NCI-H2029 (cell line): ENCODE data around the gene GAB1.

ENCODE experiments used
- DNase-seq: peaks from one replicate; lab custom pipeline; 2025; lab: John Stamatoyannopoulos, UW

The GAB1 gene

DNA sequence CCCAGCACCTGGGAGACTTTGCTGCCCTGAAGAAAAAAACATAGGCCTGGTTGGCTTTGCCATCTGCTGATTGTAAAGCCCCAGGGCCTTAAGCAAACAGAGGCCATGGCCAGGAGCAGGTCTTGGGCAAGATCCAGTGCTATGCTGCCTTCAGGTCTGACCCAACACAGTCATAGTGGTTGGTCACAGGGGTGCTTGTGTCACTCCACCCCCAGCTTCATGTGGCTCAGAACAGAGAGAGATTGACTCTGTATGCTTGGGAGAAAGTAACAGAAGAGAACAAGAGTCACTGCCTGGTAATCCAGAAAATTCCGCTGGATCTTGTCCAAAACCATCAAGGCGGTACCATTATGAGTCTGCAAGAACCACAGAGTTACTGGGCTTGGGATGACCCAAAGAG lies 152.4 kb downstream of the GAB1 start:
- no peak for DNase-seq

DNA sequence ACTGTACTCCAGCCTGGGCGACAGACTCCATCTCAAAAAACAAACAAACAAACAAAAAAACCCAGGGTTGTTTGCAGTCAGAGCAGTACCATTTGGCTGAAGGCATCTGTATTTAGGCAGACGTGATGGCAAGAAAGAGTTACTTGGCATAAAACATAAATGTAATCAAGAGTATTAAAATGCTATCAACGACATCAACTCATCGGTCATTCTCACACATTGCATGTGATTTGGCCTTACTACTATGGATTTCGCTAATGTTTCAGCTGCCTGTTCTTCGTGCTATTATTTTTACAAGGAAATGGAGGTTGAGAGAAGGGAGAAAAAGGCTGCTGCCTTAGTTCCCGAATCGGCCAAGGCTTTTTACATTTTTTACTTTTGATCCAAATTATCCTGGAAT lies 161.3 kb downstream of the GAB1 start:
- no peak for DNase-seq

DNA sequence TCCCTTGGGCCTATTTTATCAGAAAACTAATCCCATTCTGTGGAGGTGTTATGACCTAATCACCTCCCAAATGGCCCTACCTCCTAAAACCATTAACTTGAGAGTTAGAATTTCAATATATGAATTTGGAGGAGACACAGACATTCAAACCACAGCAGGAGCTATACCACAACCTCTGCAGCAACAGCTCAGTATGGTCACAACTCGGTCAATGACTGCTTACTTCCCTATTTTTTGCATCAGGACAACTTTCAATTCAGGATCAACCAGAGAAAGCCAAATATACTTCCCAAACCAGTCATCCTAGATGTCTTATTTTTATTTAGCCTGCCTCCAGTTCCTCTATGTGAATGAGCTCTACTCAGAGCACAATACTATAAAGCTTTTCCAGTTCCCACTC lies 165.6 kb downstream of the GAB1 start:
- no peak for DNase-seq

DNA sequence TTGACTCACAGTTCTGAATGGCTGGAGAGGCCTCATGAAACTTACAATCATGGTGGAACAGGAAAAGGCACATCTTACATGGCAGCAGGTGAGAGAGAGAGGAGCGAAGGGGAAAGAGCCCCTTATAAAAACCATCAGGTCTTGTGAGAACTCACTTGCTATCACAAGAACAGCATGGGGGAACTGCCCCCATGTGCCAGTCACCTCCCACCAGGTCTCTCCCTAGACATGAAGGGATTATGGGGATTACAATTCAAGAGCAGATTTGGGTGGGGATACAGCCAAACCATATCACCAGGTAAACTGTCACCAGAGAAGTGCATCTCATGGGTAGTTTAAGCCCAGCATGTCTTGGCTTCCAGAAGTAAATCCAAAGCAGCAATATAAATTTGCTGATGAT lies 169.4 kb downstream of the GAB1 start:
- DNase-seq, result no peak

DNA sequence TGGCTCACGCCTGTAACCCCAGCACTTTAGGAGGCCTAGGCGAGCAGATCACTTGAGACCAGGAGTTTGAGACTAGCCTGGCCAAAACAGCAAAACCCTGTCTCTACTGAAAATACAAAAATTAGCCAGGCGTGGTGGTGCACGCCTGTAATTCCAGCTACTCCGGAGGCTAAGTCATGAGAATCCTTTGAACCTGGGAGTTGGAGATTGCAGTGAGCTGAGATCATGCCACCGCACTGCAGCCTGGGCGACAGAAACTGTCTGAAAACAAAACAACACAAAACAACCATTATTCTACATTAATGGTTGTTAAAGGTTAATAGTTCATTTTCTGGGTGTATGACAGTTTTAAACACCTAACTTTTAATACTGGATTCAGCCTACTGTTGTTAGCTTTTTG lies 175.2 kb downstream of the GAB1 start:
- DNase-seq, result no peak

DNA sequence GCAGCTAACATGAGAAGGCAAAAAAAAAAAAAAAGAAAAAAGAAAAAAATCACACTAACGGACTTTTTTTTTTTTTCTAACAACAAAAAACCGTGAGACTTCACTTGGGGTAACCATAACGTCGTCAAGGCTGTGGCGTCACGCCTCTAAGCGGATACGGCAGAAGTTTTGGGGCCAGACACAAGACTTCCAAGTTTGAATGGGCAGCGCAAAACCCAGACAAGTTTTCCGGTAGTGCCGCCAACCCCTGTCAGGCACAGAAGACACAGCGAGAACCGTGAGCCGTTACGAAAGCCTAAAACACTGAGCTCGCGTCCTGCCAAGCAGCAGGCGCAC lies 176.3 kb downstream of the GAB1 start:
- no peak for DNase-seq

DNA sequence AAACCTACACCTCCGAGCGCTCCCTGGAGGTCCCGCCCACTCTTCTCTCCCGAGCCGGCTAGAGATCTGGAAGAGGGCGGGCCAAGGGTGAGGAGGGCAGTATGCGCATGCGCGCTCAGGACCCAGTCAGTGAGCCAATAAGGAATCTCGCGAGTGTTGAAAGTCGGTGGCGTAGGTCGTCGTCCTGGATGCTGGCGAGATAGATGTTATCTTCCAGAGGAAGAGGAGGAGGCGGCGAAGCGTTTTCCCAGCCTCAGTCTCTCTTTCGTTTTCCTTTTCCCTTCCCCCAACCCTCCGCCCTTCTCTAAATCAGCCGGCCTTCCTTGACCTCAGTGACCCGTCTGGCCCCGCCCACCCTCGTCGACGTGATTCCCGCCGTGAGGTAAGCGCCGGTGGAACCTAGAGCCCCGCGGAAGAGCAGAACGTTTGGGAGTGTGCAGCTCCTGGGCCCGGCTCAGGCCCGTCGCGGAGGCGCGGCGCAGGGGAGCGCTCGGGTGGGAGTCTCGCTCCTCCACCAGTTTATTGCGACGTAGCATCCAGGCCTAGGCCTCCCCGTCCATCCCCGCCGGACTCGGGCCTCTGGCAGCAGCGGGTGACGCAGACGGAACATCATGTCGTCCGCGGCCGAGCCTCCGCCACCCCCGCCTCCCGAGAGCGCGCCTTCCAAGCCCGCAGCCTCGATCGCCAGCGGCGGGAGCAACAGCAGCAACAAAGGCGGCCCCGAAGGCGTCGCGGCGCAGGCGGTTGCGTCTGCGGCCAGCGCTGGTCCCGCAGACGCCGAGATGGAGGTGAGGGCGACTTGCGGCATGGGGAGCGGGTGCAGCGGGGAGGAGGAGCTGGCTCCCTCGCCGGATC lies 176.9 kb downstream of the GAB1 start, which contains the start of gene SMARCA5:
Gene SMARCA5, plus strand, starts transcription at position 389 of the 855 bp plus-strand sequence. Its CDS starts 223 bp downstream, at position 612.
- peak; percentile 95 for DNase-seq

DNA sequence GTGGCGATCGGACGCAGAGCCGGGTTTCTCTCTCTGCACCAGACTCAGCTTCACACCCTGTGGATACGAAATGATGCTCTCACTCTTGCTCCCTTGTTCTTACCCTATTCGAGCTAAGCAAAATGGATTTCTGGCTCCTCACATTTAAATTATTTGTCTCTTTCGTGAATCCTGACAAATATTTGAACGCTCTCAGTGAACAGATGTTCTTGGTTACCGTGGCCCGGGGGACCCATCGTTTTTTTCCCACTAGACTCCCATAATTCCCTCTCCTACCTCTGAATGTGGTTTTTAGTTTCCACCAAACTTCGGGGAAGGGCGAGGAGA lies 177.5 kb downstream of the GAB1 start:
- DNase-seq, result no peak

DNA sequence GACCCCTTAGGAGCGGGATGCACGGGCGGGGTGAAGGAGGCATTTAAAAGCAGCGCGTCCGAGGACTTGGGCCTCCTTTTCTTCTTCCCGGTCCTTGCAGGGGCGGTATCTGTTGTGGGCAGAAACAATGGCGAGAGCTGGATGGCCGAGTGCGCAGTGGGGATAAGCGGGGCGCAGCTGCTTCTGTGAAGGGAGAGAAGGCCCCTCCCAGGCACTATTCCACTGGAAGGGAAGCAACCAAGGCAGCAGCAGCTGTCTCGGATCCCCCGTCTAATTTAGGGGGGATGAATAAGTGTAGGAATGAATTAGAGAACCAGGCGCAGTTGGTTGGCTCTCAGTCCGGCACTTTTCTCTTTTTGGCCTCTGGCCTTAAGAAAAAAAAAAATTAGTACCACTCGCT lies 177.8 kb downstream of the GAB1 start:
- no peak for DNase-seq

DNA sequence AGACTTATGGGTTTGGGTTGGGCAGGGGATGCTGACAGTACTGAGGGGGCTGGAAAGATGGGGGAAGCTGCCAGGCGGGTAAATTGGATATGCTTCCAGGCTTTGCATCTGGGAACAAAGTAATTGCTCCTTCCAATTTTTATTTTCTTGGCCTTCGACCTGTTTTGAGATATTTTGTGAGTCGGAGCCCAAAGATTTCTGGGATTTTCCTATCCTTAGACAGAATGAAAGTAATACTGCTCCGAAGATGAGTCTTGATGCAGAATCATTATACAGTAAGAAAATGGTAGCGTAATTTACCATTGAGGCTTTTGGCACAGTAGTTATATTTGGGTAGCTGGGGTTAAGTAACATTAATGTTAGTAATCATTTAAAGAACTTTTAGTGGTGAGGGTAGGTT lies 178.2 kb downstream of the GAB1 start:
- DNase-seq, result no peak

DNA sequence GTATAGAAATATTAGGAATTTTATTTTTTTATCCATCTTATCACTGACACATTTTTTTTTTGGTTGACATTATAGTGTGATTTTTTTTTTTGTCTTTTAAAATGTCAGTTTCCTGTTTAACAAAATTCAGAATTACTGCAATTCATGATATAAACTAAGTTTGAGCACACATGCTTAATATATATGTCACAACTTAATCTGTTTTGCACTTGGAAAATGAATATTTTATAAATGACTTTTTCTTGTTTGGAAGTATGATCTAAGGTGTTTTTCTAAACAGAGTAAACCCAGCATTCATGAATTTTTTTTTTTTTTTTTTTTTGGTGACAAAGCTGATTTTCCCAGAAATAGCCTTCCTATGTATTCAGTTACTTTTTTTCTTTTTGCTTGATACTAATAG lies 179.2 kb downstream of the GAB1 start:
- no peak for DNase-seq

DNA sequence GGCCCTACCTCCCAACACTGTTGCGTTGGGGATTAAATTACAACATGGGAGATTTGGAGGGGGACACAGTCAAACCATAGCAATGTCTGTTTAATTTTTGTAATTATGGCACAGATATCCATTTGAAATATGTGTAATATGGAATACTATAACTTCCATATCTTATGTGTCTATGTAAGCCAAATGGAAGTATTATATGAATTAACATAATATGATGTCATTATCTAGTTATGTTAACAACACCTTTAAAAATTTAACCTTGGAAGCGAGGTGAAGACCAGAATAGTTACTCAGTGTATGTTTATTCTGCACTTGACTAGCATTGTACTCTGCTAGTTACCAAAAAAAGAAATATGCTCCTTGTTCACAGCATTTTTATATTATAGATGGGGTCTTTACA lies 181.1 kb downstream of the GAB1 start:
- no peak for DNase-seq
